Measurements from ENCODE around the gene PLPPR4.

Gene PLPPR4

GRCh38 chr1:99331636-99332035, 67.3 kb downstream of the PLPPR4 start:
- no peak overlapping the region for H3K4me3 ChIP-seq (replicated peaks; ENCODE audit: low read depth, low read length)
- no peak for DNase-seq (ENCODE audit: low read depth)
- no peak for TF ChIP-seq CTCF (IDR thresholded peaks at IDR 0.05; ENCODE audit: low read length, missing control alignments)

GRCh38 chr1:99332561-99332960, 68.3 kb downstream of the PLPPR4 start:
- DNase-seq (ENCODE audit: low read depth): no peak
- no peak for TF ChIP-seq CTCF (IDR thresholded peaks at IDR 0.05; ENCODE audit: low read length, missing control alignments)
- no peak overlapping the region for H3K4me3 ChIP-seq (replicated peaks; ENCODE audit: low read depth, low read length)

DNA sequence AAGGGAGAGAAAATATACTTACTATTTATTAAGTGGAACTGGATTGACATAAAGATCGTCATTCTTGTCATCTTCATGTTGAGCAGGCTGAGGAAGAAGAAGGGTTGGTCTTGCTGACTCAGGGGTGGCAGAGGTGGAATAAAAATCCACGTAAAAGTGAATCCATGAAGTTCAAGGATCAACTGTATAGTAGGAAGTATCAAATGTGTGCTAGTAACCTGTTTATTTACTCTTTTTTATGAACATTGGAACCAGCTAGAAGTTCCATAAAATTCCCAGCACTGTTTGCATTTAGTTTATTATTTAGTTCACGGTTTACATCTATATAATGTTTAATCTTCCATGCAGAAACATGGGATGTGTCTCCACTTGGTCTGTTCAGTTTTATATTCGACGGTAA, 70.7 kb downstream of the PLPPR4 start:
- no peak for DNase-seq (ENCODE audit: low read depth)
- no peak for TF ChIP-seq CTCF (IDR thresholded peaks at IDR 0.05; ENCODE audit: low read length, missing control alignments)
- no peak overlapping the region for H3K4me3 ChIP-seq (replicated peaks; ENCODE audit: low read depth, low read length)

- TF ChIP-seq CTCF (IDR thresholded peaks at IDR 0.05; ENCODE audit: low read length, missing control alignments): no peak
- no peak for DNase-seq (ENCODE audit: low read depth)
- no peak overlapping the region for H3K4me3 ChIP-seq (replicated peaks; ENCODE audit: low read depth, low read length)
Measured at GRCh38 chr1:99347041-99347684, 82.9 kb downstream of the PLPPR4 start.

DNA sequence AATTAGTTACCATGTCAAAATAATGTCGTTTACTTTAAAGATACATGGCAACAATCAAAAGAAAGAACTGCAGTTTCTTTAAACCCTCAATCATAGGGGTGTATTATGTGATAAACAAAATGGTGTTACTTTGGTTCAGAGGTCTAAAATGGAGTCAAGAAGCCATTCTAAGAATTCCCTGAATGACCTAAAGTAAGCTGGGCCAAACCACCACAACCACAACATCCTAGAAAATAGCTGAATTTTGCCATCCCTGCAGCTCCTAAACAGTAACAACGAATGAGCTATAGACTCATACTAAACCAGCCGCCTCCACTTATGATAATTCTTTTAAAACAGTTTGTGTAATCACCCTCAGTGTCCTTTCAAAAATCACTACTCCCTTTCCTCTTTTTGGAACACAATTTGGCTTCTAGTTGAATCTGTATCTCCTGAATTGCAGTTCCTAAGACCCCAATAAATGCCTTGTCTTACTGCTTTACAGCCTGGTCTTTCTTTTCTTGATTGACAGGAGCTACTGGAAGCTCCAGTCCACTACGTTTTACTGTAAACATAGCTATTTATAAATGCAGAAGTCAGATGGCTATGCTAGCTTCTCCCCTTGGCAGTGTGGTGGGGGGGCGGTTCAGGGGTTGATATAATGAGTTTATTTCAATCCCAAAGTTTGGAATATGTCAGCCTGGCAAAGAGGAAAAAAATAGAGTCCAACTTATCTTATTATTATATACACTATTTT, 84.3 kb downstream of the PLPPR4 start:
- no peak for DNase-seq (ENCODE audit: low read depth)
- H3K4me3 ChIP-seq (replicated peaks; ENCODE audit: low read depth, low read length): no peak overlapping the region
- TF ChIP-seq CTCF (IDR thresholded peaks at IDR 0.05; ENCODE audit: low read length, missing control alignments): no peak

DNA sequence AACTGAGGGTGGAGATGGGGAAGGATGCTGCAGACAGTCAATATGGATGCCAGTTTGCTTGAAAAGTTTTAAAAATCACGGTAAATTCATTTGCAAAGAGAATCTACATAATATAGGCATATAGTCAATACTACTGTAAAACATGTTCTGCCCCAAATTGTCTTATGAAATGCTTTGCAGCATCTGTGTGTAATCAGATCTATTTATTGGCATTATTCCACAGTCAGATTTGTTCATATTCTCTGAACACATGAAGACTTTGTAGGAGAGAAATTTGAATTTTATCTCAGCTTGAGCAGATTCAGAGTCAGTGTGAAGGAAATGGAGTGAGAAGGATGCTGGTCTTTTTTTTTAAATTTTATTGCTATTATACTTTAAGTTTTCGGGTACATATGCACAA, 88.5 kb downstream of the PLPPR4 start:
- H3K4me3 ChIP-seq (replicated peaks; ENCODE audit: low read depth, low read length): no peak overlapping the region
- no peak for DNase-seq (ENCODE audit: low read depth)
- no peak for TF ChIP-seq CTCF (IDR thresholded peaks at IDR 0.05; ENCODE audit: low read length, missing control alignments)

- H3K4me3 ChIP-seq (replicated peaks; ENCODE audit: low read depth, low read length): no peak overlapping the region
- no peak for TF ChIP-seq CTCF (IDR thresholded peaks at IDR 0.05; ENCODE audit: low read length, missing control alignments)
- DNase-seq (ENCODE audit: low read depth): no peak
Measured at GRCh38 chr1:99358770-99359169, 94.5 kb downstream of the PLPPR4 start.
